ENCODE data around the gene UGT1A5. TPM values are rescaled to one million over a fixed set of nuclear protein-coding genes. Genes with fewer than 3 reads are reported as not detected.

The UGT1A5 gene
- total RNA-seq, 1 donor from 2014 or later, result not detected

- TF ChIP-seq CTCF (IDR thresholded peaks at IDR 0.05), result no peak
- Histone ChIP-seq H3K4me1 (no peaks in the 10 kb centered on the region), H3K27me3 (no peaks in the 10 kb centered on the region), H3K36me3 (no peaks in the 10 kb centered on the region), H3K4me3 (no peak overlapping the region), H3K27ac (no peak overlapping the region), H3K9me3 (no peaks in the 10 kb centered on the region)
- no peak for ATAC-seq
- intact Hi-C loops (cut with DNase I), result no loop called here
- peak; percentile 40 for DNase-seq
Measured at GRCh38 chr2:233792720-233793119, 80.0 kb downstream of the UGT1A5 start.

- TF ChIP-seq CTCF (IDR thresholded peaks at IDR 0.05), result no peak
- Histone ChIP-seq H3K4me1 (no peaks in the 10 kb centered on the region), H3K36me3 (no peaks in the 10 kb centered on the region), H3K9me3 (no peaks in the 10 kb centered on the region), H3K27me3 (no peaks in the 10 kb centered on the region), H3K27ac (no peak overlapping the region), H3K4me3 (no peak overlapping the region)
- intact Hi-C loops (cut with DNase I), result no loop called here
- ATAC-seq, result peak; percentile 14
- peak; percentile 50 for DNase-seq
Measured at GRCh38 chr2:233793465-233794127, 80.9 kb downstream of the UGT1A5 start.

GRCh38 chr2:233794128-233794658 lies 81.5 kb downstream of the UGT1A5 start:
- Histone ChIP-seq H3K4me3 (no peak overlapping the region), H3K27ac (no peak overlapping the region), H3K4me1 (no peaks in the 10 kb centered on the region), H3K27me3 (no peaks in the 10 kb centered on the region), H3K36me3 (no peaks in the 10 kb centered on the region), H3K9me3 (no peaks in the 10 kb centered on the region)
- intact Hi-C loops (cut with DNase I), result no loop called here
- TF ChIP-seq CTCF (IDR thresholded peaks at IDR 0.05), result no peak
- DNase-seq (peak; percentile 47), ATAC-seq (no peak)

GRCh38 chr2:233795735-233796171 lies 83.0 kb downstream of the UGT1A5 start:
- ATAC-seq, result no peak
- no peaks in the 10 kb centered on the region for H3K36me3 ChIP-seq
- no peaks in the 10 kb centered on the region for H3K4me1 ChIP-seq
- no peak for TF ChIP-seq CTCF (IDR thresholded peaks at IDR 0.05)
- H3K27me3 ChIP-seq, result no peaks in the 10 kb centered on the region
- no peaks in the 10 kb centered on the region for H3K9me3 ChIP-seq
- intact Hi-C loops (cut with DNase I), result no loop called here
- peak; percentile 54 for DNase-seq
- H3K4me3 ChIP-seq, result no peak overlapping the region
- no peak overlapping the region for H3K27ac ChIP-seq

GRCh38 chr2:233796254-233796653 lies 83.5 kb downstream of the UGT1A5 start:
- ATAC-seq (no peak), DNase-seq (no peak)
- Histone ChIP-seq H3K36me3 (no peaks in the 10 kb centered on the region), H3K4me1 (no peaks in the 10 kb centered on the region), H3K27ac (no peak overlapping the region), H3K4me3 (no peak overlapping the region), H3K9me3 (no peaks in the 10 kb centered on the region), H3K27me3 (no peaks in the 10 kb centered on the region)
- no peak for TF ChIP-seq CTCF (IDR thresholded peaks at IDR 0.05)
- intact Hi-C loops (cut with DNase I), result no loop called here

Data from upper lobe of right lung (tissue), 1 donor.